Neutrophil (primary cell): Measurements from ENCODE around the gene PDE3A.

ENCODE experiments used
- H3K27ac ChIP-seq: fragments of 200-600 bp; sonication (generic); 2 replicates; pipeline ENCODE4 v1.5.1; 2016; ENCODE audit warnings: mild to moderate bottlenecking, moderate library complexity
- H3K27me3 ChIP-seq: fragments of 200-600 bp; sonication (generic); 2 replicates; pipeline ENCODE4 v1.6.0; 2016; ENCODE audit warnings: mild to moderate bottlenecking
- H3K36me3 ChIP-seq: fragments of 200-600 bp; sonication (generic); 2 replicates; pipeline ENCODE4 v1.5.1; 2017
- H3K4me1 ChIP-seq, 2 experiments: fragments of 200-600 bp in 1 of 2; sonication (generic) in 1 of 2; 1 replicate in 1 of 2; 2 replicates in 1 of 2; pipeline versions ENCODE4 v1.5.1 to v1.6.1; 2013 to 2016; ENCODE audit warnings: low read depth in 1 of 2, low read length in 1 of 2, mild to moderate bottlenecking in 1 of 2, moderate library complexity in 1 of 2; ENCODE audit not compliant: control insufficient read depth in 1 of 2, insufficient read depth in 1 of 2
- H3K4me3 ChIP-seq, 2 experiments: fragments of 200-600 bp in 1 of 2; sonication (generic) in 1 of 2; 1 replicate in 1 of 2; 2 replicates in 1 of 2; pipeline ENCODE4 v1.5.1; 2013 to 2016; ENCODE audit warnings: low read depth in 1 of 2, low read length in 1 of 2, mild to moderate bottlenecking in 1 of 2, moderate library complexity in 1 of 2
- H3K9me3 ChIP-seq: fragments of 200-600 bp; sonication (generic); 2 replicates; pipeline ENCODE4 v1.5.1; 2016
- TF ChIP-seq, protein P1 (sequence below): fragments of 200-600 bp; sonication (generic); IDR thresholded peaks from 2 replicates; pipeline ENCODE4 v1.5.1; 2016; ENCODE audit warnings: antibody characterized with exemption

The PDE3A gene

GRCh38 chr12:20436316-20436715 is 68.0 kb downstream of the PDE3A start:
- H3K9me3 ChIP-seq, result no peaks in the 10 kb centered on the region
- no peaks in the 10 kb centered on the region for H3K4me1 ChIP-seq
- H3K36me3 ChIP-seq, result no peaks in the 10 kb centered on the region
- TF ChIP-seq, protein P1, sequence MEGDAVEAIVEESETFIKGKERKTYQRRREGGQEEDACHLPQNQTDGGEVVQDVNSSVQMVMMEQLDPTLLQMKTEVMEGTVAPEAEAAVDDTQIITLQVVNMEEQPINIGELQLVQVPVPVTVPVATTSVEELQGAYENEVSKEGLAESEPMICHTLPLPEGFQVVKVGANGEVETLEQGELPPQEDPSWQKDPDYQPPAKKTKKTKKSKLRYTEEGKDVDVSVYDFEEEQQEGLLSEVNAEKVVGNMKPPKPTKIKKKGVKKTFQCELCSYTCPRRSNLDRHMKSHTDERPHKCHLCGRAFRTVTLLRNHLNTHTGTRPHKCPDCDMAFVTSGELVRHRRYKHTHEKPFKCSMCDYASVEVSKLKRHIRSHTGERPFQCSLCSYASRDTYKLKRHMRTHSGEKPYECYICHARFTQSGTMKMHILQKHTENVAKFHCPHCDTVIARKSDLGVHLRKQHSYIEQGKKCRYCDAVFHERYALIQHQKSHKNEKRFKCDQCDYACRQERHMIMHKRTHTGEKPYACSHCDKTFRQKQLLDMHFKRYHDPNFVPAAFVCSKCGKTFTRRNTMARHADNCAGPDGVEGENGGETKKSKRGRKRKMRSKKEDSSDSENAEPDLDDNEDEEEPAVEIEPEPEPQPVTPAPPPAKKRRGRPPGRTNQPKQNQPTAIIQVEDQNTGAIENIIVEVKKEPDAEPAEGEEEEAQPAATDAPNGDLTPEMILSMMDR, result no peak
- no peak overlapping the region for H3K4me3 ChIP-seq
- H3K27me3 ChIP-seq, result no peaks in the 10 kb centered on the region
- no peak overlapping the region for H3K27ac ChIP-seq

GRCh38 chr12:20438299-20438779 is 70.0 kb downstream of the PDE3A start:
- H3K27ac ChIP-seq, result no peak overlapping the region
- H3K27me3 ChIP-seq, result no peaks in the 10 kb centered on the region
- no peak overlapping the region for H3K4me3 ChIP-seq
- H3K9me3 ChIP-seq, result no peaks in the 10 kb centered on the region
- no peaks in the 10 kb centered on the region for H3K36me3 ChIP-seq
- TF ChIP-seq, protein P1, result no peak
- no peaks in the 10 kb centered on the region for H3K4me1 ChIP-seq

DNA sequence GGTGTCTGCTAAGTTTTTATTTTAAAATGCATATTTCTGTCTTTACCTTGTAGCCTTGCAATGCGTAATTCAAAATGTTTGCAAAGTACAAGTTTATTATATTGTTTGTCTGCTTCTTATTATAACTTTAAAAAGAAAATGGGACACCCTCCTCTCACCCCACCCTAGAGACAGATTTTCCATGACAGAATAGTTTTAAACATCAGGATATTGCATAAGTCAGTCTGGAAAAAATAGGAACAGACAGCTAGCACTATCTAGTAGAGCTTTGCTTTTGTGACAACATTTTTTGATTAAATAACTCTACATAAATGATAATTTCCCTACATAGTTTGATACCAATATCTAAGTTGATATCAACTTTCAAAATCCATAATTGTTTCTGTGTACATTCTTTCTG is 71.3 kb downstream of the PDE3A start:
- TF ChIP-seq, protein P1, result no peak
- no peaks in the 10 kb centered on the region for H3K4me1 ChIP-seq
- no peaks in the 10 kb centered on the region for H3K36me3 ChIP-seq
- H3K27me3 ChIP-seq, result no peaks in the 10 kb centered on the region
- H3K27ac ChIP-seq, result no peak overlapping the region
- H3K4me3 ChIP-seq, result no peak overlapping the region
- no peaks in the 10 kb centered on the region for H3K9me3 ChIP-seq

- Histone ChIP-seq H3K4me1 (no peaks in the 10 kb centered on the region), H3K27me3 (no peaks in the 10 kb centered on the region), H3K9me3 (no peaks in the 10 kb centered on the region), H3K27ac (no peak overlapping the region), H3K36me3 (no peaks in the 10 kb centered on the region), H3K4me3 (no peak overlapping the region)
- TF ChIP-seq, protein P1, result no peak
Measured at GRCh38 chr12:20440408-20440807, 72.1 kb downstream of the PDE3A start.

DNA sequence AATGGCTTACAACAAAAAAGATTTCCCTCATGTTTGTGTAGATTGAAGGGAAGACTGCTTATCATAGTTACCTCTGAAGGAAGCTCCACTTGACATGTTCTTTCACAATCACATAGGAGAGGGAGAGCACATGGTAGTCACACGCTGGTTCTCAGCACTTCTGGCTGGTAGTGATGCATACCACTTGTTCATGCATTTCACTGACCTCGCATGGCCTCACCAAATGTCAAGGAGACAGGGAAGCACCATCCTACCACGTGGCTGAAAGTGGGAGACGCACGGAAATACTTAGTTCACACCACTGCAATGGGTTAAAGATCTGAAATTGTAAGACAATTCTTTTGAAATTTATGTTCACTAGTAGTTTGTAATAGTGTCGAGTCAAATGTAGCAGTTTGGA is 74.0 kb downstream of the PDE3A start:
- Histone ChIP-seq H3K4me3 (no peak overlapping the region), H3K36me3 (no peaks in the 10 kb centered on the region), H3K27ac (no peak overlapping the region), H3K9me3 (no peaks in the 10 kb centered on the region), H3K27me3 (no peaks in the 10 kb centered on the region), H3K4me1 (no peaks in the 10 kb centered on the region)
- TF ChIP-seq, protein P1, result no peak

DNA sequence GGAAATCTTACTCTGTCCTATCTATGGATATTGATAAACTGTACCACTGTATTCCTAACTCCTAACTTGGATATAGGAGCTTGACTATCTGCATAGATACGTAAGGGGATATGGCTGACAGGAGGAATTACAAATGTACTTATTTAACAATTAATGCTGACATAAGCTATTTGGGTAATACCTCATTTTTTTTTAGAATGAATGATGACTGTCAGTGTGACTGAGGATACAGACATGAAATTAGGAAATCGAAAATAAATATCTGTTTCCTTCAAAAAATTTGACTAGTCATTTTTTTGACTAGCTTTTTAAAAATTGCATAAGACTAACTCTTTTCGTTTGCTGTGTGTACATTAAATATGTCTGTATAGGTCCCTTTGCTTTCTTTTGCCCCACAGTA is 74.9 kb downstream of the PDE3A start:
- H3K36me3 ChIP-seq, result no peaks in the 10 kb centered on the region
- H3K27me3 ChIP-seq, result no peaks in the 10 kb centered on the region
- no peak overlapping the region for H3K4me3 ChIP-seq
- no peak overlapping the region for H3K27ac ChIP-seq
- no peaks in the 10 kb centered on the region for H3K4me1 ChIP-seq
- H3K9me3 ChIP-seq, result no peaks in the 10 kb centered on the region
- TF ChIP-seq, protein P1, result no peak
